GM19395 (cell line): Measurements from ENCODE around the gene WDR35.

Experiments
- ATAC-seq: cut with Tn5 transposase; IDR thresholded peaks from one replicate; pipeline ENCODE4 v1.9.1; 2021; ENCODE audit warnings: mild to moderate bottlenecking, moderate library complexity; ENCODE audit not compliant: unreplicated experiment

Gene WDR35

GRCh38 chr2:20011276-20012031 lies 21.5 kb upstream of the WDR35 start:
- ATAC-seq: no peak

- no peak for ATAC-seq
Measured at GRCh38 chr2:20008703-20009102, 18.8 kb upstream of the WDR35 start.

GRCh38 chr2:20005891-20006470 lies 16.1 kb upstream of the WDR35 start:
- ATAC-seq: no peak

GRCh38 chr2:20005067-20005627 lies 15.2 kb upstream of the WDR35 start:
- no peak for ATAC-seq

GRCh38 chr2:20001361-20001863 lies 11.5 kb upstream of the WDR35 start:
- ATAC-seq: no peak

GRCh38 chr2:19993731-19994130 lies 3.8 kb upstream of the WDR35 start:
- no peak for ATAC-seq

- no peak for ATAC-seq
Measured at GRCh38 chr2:19991895-19992294, 2.0 kb upstream of the WDR35 start.

GRCh38 chr2:19990416-19990728 lies 467 bp upstream of the WDR35 start:
- no peak for ATAC-seq

- ATAC-seq: no peak
Measured at GRCh38 chr2:19989342-19989666, 601 bp downstream of the WDR35 start.

GRCh38 chr2:19988600-19988999 lies 1.3 kb downstream of the WDR35 start:
- no peak for ATAC-seq

- peak; percentile 80 for ATAC-seq
Measured at GRCh38 chr2:19987936-19988335, 2.0 kb downstream of the WDR35 start.

- ATAC-seq: no peak
Measured at GRCh38 chr2:19982268-19982667, 7.6 kb downstream of the WDR35 start.

GRCh38 chr2:19979932-19980331 lies 10.0 kb downstream of the WDR35 start:
- no peak for ATAC-seq

- ATAC-seq: no peak
Measured at GRCh38 chr2:19973466-19973865, 16.4 kb downstream of the WDR35 start.

- no peak for ATAC-seq
Measured at GRCh38 chr2:19971691-19972090, 18.2 kb downstream of the WDR35 start.

- no peak for ATAC-seq
Measured at GRCh38 chr2:19963386-19963785, 26.5 kb downstream of the WDR35 start.

- peak; percentile 88 for ATAC-seq
Measured at GRCh38 chr2:19955544-19956422, 34.1 kb downstream of the WDR35 start.

GRCh38 chr2:19949071-19949470 lies 40.8 kb downstream of the WDR35 start:
- no peak for ATAC-seq

GRCh38 chr2:19947184-19947940 lies 42.5 kb downstream of the WDR35 start:
- no peak for ATAC-seq

- no peak for ATAC-seq
Measured at GRCh38 chr2:19944205-19944845, 45.6 kb downstream of the WDR35 start.
